OCI-LY3 (cell line): ENCODE results near the gene TEX13A.

Source experiments
- H2AFZ ChIP-seq: fragments of 200-600, 300-600 bp; shearing (Covaris generic); 2 replicates; pipeline ENCODE4 v1.6.0; 2014; ENCODE audit warnings: antibody characterized with exemption, low read depth, low read length
- H3K27ac ChIP-seq: fragments of 200-600, 300-600 bp; sonication (generic); 2 replicates; pipeline ENCODE4 v1.5.1; 2014; ENCODE audit warnings: mild to moderate bottlenecking, low read length, moderate library complexity, mixed read lengths
- H3K27me3 ChIP-seq: fragments of 200-600, 300-600 bp; sonication (generic); 2 replicates; pipeline ENCODE4 v1.6.1; 2014; ENCODE audit warnings: low read depth, low read length, mixed read lengths
- H3K36me3 ChIP-seq: fragments of 200-600, 300-600 bp; sonication (generic); replicated peaks from 2 replicates; pipeline ENCODE3; 2014; ENCODE audit warnings: low read depth, low read length, mixed read lengths
- H3K4me1 ChIP-seq: fragments of 300-600, 200-600 bp; sonication (generic); 2 replicates; pipeline ENCODE4 v1.6.1; 2014; ENCODE audit warnings: low read length, mixed read lengths
- H3K4me2 ChIP-seq: fragments of 200-600, 300-600 bp; sonication (generic); 2 replicates; pipeline ENCODE4 v1.6.1; 2014; ENCODE audit warnings: low read length, mixed read lengths
- H3K4me3 ChIP-seq: fragments of 300-600, 200-600 bp; sonication (generic); 2 replicates; pipeline ENCODE4 v1.5.1; 2014; ENCODE audit warnings: antibody characterized with exemption, mild to moderate bottlenecking, low read length, moderate library complexity
- H3K79me2 ChIP-seq: fragments of 300-600, 200-600 bp; shearing (Covaris generic); 2 replicates; pipeline ENCODE4 v1.6.1; 2014; ENCODE audit warnings: mild to moderate bottlenecking, low read length, mixed read lengths
- H3K9ac ChIP-seq: fragments of 300-600, 200-600 bp; shearing (Covaris generic); 2 replicates; pipeline ENCODE4 v1.6.0; 2014; ENCODE audit warnings: mild to moderate bottlenecking, low read length, moderate library complexity
- H3K9me3 ChIP-seq: fragments of 200-600, 300-600 bp; shearing (Covaris generic); 2 replicates; pipeline ENCODE4 v1.6.1; 2014; ENCODE audit warnings: low read length, mixed read lengths; ENCODE audit not compliant: insufficient read depth
- H4K20me1 ChIP-seq: fragments of 200-600, 300-600 bp; sonication (generic); 2 replicates; pipeline ENCODE4 v1.6.1; 2016; ENCODE audit warnings: low read length, mixed read lengths; ENCODE audit not compliant: insufficient read depth
- CTCF ChIP-seq: fragments of 200-600, 300-600 bp; sonication (generic); IDR thresholded peaks from 2 replicates; pipeline ENCODE4 v1.5.1; 2014; ENCODE audit warnings: antibody characterized with exemption, low read length, low read depth
- EZH2phosphoT487 ChIP-seq: fragments of 200-600 bp; shearing (Covaris generic); IDR thresholded peaks from 2 replicates; pipeline ENCODE4 v1.6.1; 2018; ENCODE audit warnings: antibody characterized with exemption, mixed run types, low read depth

Gene TEX13A, protein sequence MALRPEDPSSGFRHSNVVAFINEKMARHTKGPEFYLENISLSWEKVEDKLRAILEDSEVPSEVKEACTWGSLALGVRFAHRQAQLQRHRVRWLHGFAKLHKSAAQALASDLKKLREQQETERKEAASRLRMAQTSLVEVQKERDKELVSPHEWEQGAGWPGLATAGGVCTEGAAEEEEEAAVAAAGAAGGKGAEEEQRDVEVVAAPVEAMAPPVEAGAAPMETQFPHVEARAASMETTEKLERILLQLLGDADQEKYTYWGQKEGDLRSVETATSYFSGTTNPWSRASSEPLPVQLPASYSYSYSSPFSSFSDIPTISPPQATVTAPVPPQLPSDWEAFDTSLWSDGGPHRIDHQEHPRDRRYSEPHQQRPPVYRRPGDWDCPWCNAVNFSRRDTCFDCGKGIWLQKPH

DNA sequence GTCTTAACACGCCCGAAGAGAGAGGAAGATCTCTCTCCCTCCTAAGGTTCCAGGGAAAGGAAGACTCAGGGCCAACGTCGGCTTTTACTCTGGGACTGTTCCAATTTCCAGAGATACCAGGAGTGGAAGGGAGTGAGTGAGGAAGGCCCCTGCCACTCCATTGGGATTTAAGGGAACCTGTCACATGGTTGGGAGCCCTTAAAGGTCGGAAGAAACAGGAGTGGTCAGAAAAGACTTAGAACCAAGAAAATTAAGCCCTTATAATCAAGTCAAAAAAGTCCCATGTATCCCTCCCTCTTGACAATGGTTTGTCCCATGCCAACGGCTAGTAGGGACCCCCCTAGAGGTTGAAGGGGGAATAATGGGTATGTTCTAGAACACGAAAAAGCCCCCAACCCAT is at the start of gene TEX13A:
TSS of gene TEX13A (minus strand) at position 59 of the 400 bp plus-strand sequence. CDS start 297 bp downstream, outside the sequence.
- no peak within 1 kb of the TSS for H3K4me3 ChIP-seq
- no peak within 1 kb of the TSS for H3K4me2 ChIP-seq
- no peaks in the 10 kb centered on the region for H3K27me3 ChIP-seq
- no peaks in the 10 kb centered on the region for H3K36me3 ChIP-seq
- H3K79me2 ChIP-seq: no peaks in the 10 kb centered on the region
- no peak for TF ChIP-seq EZH2phosphoT487
- TF ChIP-seq CTCF: no peak
- H3K9ac ChIP-seq: no peak within 1 kb of the TSS
- H3K27ac ChIP-seq: no peak within 1 kb of the TSS
- no peaks in the 10 kb centered on the region for H3K9me3 ChIP-seq
- no peak within 1 kb of the TSS for H2AFZ ChIP-seq
- no peaks in the 10 kb centered on the region for H4K20me1 ChIP-seq
- peaks cover 11% of the 10 kb centered on the region for H3K4me1 ChIP-seq

DNA sequence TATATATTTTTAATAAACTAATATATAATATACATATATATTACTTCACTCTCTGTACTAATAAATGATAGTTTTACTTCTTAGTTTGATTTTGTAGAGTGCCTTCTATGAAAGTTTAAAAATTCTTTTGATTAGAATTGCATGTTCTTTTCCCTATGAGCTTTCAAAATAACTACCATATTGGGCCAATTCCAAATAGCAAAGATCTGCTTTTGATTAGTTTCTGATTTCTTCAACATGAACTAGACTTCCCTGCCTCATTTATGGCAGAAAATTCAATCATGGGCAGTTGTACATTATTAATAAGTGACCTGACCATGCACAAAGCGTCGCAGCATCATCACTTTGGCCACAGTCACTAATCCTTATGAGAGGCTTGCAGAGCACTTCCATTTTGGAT is 48.9 kb upstream of the TEX13A start:
- H3K79me2 ChIP-seq: no peaks in the 10 kb centered on the region
- H3K27me3 ChIP-seq: no peaks in the 10 kb centered on the region

DNA sequence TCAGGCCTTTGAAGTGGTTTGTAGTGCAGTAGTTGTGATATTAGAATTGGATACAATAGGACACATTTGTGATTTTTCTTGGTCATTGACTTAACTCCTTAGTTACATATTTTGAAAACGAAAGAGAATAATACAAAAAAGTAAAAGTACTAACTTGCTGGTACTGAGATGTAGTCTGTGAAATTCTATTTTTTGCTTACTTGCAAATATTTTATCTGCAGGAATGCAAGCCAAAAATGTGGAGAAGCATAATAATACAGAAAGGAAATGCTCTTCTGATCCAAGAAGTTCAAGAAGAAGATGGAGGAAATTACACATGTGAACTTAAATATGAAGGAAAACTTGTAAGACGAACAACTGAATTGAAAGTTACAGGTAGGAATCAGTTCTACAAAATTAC is 46.7 kb upstream of the TEX13A start:
- Histone ChIP-seq H2AFZ (no peak overlapping the region), H3K4me1 (peaks cover 85% of the 10 kb centered on the region), H4K20me1 (no peaks in the 10 kb centered on the region), H3K36me3 (peaks cover 22% of the 10 kb centered on the region), H3K4me3 (peak overlapping the region; percentile 39), H3K79me2 (no peaks in the 10 kb centered on the region), H3K9me3 (no peaks in the 10 kb centered on the region; the same call in 1 of the 2 replicates), H3K4me2 (peak overlapping the region; percentile 64), H3K9ac (peak overlapping the region; percentile 79), H3K27me3 (no peaks in the 10 kb centered on the region), H3K27ac (peak overlapping the region; percentile 98)
- TF ChIP-seq EZH2phosphoT487: no peak
- no peak for TF ChIP-seq CTCF

More for the DNA sequence above, 48.9 kb upstream of the TEX13A start:
- Histone ChIP-seq H3K27ac (peak overlapping the region; percentile 98), H3K4me1 (peaks cover 86% of the 10 kb centered on the region), H3K4me3 (no peak overlapping the region), H3K36me3 (peaks cover 25% of the 10 kb centered on the region), H3K9ac (no peak overlapping the region), H3K4me2 (no peak overlapping the region), H2AFZ (no peak overlapping the region), H4K20me1 (no peaks in the 10 kb centered on the region), H3K9me3 (no peaks in the 10 kb centered on the region)
- TF ChIP-seq CTCF (no peak), EZH2phosphoT487 (no peak)

- Histone ChIP-seq H3K9ac (peak overlapping the region; percentile 79; the same call in 1 of the 2 replicates), H3K4me2 (peak overlapping the region; percentile 64; the same call in 1 of the 2 replicates), H3K4me1 (peaks cover 91% of the 10 kb centered on the region), H3K9me3 (no peaks in the 10 kb centered on the region; the same call in 1 of the 2 replicates), H4K20me1 (no peaks in the 10 kb centered on the region), H3K79me2 (no peaks in the 10 kb centered on the region), H3K27ac (peak overlapping the region; percentile 98), H3K27me3 (no peaks in the 10 kb centered on the region), H3K36me3 (peaks cover 22% of the 10 kb centered on the region), H2AFZ (no peak overlapping the region), H3K4me3 (no peak overlapping the region)
- TF ChIP-seq CTCF (no peak), EZH2phosphoT487 (no peak)
Measured at GRCh38 chrX:105266456-105266855, 46.0 kb upstream of the TEX13A start.
